Testis (tissue), 5 donors: ENCODE results near the gene KCNN2. TPM values are rescaled to one million over a fixed set of nuclear protein-coding genes. Genes with fewer than 3 reads are reported as not detected.

Experiments
- DNase-seq: peaks from one replicate; pipeline ENCODE4 v3.0.0-alpha.2; 2019
- H3K27ac ChIP-seq, 2 donors: fragments of 200-600 bp; sonication (generic); one replicate each; pipeline ENCODE4 v1.5.1; 2019
- H3K27me3 ChIP-seq: fragments of 200-600 bp; sonication (generic); one replicate; pipeline ENCODE4 v1.5.1; 2019
- H3K36me3 ChIP-seq: fragments of 200-600 bp; sonication (generic); one replicate; pipeline ENCODE4 v1.5.1; 2017; ENCODE audit warnings: low read depth; ENCODE audit errors: missing control alignments
- H3K4me1 ChIP-seq: fragments of 200-600 bp; sonication (generic); one replicate; pipeline ENCODE4 v1.5.1; 2019
- H3K4me3 ChIP-seq, 2 donors: fragments of 200-600 bp; sonication (generic); one replicate each; pipeline ENCODE4 v1.5.1; 2017 to 2019
- H3K9me3 ChIP-seq: fragments of 200-600 bp; sonication (generic); one replicate; pipeline ENCODE4 v1.5.1; 2017
- POLR2A ChIP-seq: fragments of 450-650 bp; IDR thresholded peaks from one replicate; pipeline ENCODE4 v1.6.1; 2017; ENCODE audit warnings: antibody characterized with exemption, mild to moderate bottlenecking, moderate library complexity
- WGBS, 2 donors: methylation state at CpG; one replicate each; pipeline ENCODE4 v1.1.5; 2018; 5-methylcytosine and 5-hydroxymethylcytosine counted together
- intact Hi-C: fragments of 100-400 bp; cut with DNase I; formaldehyde crosslinking; loops from one replicate; pipeline ENCODE4 v1.15.1; 2023; ENCODE audit warnings: low total_unique reads
- long read RNA-seq, 2 donors: transcript quantifications; one replicate each; lab custom pipeline, GENCODE V29; 2026
- polyA plus RNA-seq: library from polyadenylated mRNA; stranded (reverse); fragments of 350-450 nt; fragmentation: Illumina TruSeq; extraction: RNeasy Lipid Tissue Mini Kit (QIAGEN cat#74804); gene quantifications from one replicate; pipeline ENCODE4 v1.2.3, GENCODE V29; 2014; ENCODE audit warnings: low read depth, low replicate concordance; ENCODE audit not compliant: insufficient read depth
- total RNA-seq, 2 donors: library from RNA; depleted of rRNA; stranded (reverse); fragments of >200 nt; gene quantifications; one replicate each; pipeline ENCODE4 v1.2.3, GENCODE V29; 2016
- TF ChIP-seq, protein P1 (sequence below), 3 experiments: fragments of 450-650 bp in 2 of 3; fragments of 200-600 bp in 1 of 3; sonication (generic) in 1 of 3; IDR thresholded peaks; one replicate each; pipeline ENCODE4 v1.5.1; 2016 to 2019; ENCODE audit warnings: antibody characterized with exemption in 3 of 3, mild to moderate bottlenecking in 2 of 3, moderate library complexity in 1 of 3

KCNN2 gene
- total RNA-seq (1 to 10 TPM; 7.3 to 9.7 TPM), polyA plus RNA-seq (2.7 TPM)
- long read RNA-seq, donor 1, result 0 reads
- long read RNA-seq, donor 2, partial matches to known transcripts, result 0 of 2 reads
- long read RNA-seq, donor 2, other reads (novel, unspliced or antisense), result 0 of 2 reads

- Histone ChIP-seq H3K9me3 (no peaks in the 10 kb centered on the region), H3K27ac (peak within 1 kb of the TSS in 1 of 2 donors; percentile 10), H3K36me3 (no peaks in the 10 kb centered on the region), H3K4me3 (peak within 1 kb of the TSS; percentile 55 to 76), H3K4me1 (peaks cover 14% of the 10 kb centered on the region), H3K27me3 (no peaks in the 10 kb centered on the region)
- TF ChIP-seq, protein P1, sequence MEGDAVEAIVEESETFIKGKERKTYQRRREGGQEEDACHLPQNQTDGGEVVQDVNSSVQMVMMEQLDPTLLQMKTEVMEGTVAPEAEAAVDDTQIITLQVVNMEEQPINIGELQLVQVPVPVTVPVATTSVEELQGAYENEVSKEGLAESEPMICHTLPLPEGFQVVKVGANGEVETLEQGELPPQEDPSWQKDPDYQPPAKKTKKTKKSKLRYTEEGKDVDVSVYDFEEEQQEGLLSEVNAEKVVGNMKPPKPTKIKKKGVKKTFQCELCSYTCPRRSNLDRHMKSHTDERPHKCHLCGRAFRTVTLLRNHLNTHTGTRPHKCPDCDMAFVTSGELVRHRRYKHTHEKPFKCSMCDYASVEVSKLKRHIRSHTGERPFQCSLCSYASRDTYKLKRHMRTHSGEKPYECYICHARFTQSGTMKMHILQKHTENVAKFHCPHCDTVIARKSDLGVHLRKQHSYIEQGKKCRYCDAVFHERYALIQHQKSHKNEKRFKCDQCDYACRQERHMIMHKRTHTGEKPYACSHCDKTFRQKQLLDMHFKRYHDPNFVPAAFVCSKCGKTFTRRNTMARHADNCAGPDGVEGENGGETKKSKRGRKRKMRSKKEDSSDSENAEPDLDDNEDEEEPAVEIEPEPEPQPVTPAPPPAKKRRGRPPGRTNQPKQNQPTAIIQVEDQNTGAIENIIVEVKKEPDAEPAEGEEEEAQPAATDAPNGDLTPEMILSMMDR (IDR thresholded peaks at IDR 0.05), result no peak
- TF ChIP-seq POLR2A, result no peak
- peak; percentile 94 for DNase-seq
- 0 to 3% methylated on average over 16 to 27 of the region's 33 CpGs for WGBS, 2 donors
- intact Hi-C loops, result no loop called here
These were observed at the start of gene KCNN2 for GRCh38 chr5:114361724-114362196. Gene KCNN2, plus strand, starts transcription at chr5:114362070. Its CDS starts 70 bp downstream, at chr5:114362140.

DNA sequence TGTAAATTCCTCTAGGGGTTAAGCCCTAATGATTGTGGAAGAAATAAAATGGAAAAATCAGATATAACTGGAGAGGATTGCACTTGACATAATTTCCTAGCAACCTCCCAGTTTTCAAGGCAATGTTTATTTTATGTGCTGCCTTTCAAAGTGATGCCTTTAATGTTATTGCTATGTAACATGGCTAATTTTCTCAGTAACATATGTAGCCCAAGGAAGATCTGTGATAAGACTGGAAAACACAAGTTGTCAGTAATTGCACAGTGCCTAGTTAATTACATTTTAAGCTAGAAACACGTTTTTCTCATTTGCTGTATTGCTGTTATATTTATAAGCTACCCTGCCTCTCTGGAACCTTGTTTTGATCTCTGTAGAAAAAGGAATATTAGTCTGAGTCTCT is 49.2 kb upstream of the KCNN2 start:
- no peaks in the 10 kb centered on the region for H3K4me1 ChIP-seq
- H3K4me3 ChIP-seq, result no peak overlapping the region
- H3K27me3 ChIP-seq, result no peaks in the 10 kb centered on the region
- DNase-seq, result no peak
- H3K27ac ChIP-seq, result no peak overlapping the region
- H3K36me3 ChIP-seq, result no peaks in the 10 kb centered on the region
- TF ChIP-seq POLR2A, result no peak
- TF ChIP-seq, protein P1 (IDR thresholded peaks at IDR 0.05), result no peak
- H3K9me3 ChIP-seq, result no peaks in the 10 kb centered on the region
- WGBS, 2 donors, result 22 to 35% methylated on average over 1 of the region's 1 CpG
- intact Hi-C loops, result no loop called here

GRCh38 chr5:114314061-114314460 is 47.8 kb upstream of the KCNN2 start:
- H3K9me3 ChIP-seq, result no peaks in the 10 kb centered on the region
- intact Hi-C loops, result no loop called here
- 96% methylated on average over 2 of the region's 2 CpGs for WGBS, 2 donors
- H3K27me3 ChIP-seq, result no peaks in the 10 kb centered on the region
- no peaks in the 10 kb centered on the region for H3K4me1 ChIP-seq
- no peak overlapping the region for H3K4me3 ChIP-seq
- no peak for TF ChIP-seq POLR2A
- TF ChIP-seq, protein P1 (IDR thresholded peaks at IDR 0.05), result no peak
- DNase-seq, result no peak
- H3K36me3 ChIP-seq, result no peaks in the 10 kb centered on the region
- no peak overlapping the region for H3K27ac ChIP-seq

DNA sequence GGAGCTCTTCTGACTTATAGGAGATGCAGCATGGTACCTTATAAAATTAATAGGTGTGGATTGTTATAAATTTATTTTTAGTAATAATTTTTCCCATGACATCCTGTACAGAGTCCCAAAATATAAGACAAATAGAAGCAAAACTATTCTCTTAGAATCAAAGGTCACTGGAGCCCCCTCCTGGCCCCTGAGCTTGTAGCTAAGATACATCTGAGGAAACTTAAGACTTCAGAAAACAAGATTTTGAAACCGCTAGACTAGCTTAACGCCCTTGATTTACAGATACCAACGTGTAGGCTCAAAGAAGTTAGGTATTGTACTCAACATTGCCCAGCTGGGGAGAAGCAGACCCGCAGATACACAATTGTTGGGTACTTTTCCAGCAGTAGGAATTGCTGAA is 45.7 kb upstream of the KCNN2 start:
- Histone ChIP-seq H3K27ac (no peak overlapping the region), H3K4me1 (no peaks in the 10 kb centered on the region), H3K4me3 (no peak overlapping the region), H3K27me3 (no peaks in the 10 kb centered on the region), H3K9me3 (no peaks in the 10 kb centered on the region), H3K36me3 (no peaks in the 10 kb centered on the region)
- no peak for DNase-seq
- intact Hi-C loops, result no loop called here
- no peak for TF ChIP-seq POLR2A
- TF ChIP-seq, protein P1 (IDR thresholded peaks at IDR 0.05), result no peak
- WGBS, 2 donors, result 56 to 72% methylated on average over 4 of the region's 4 CpGs

GRCh38 chr5:114317751-114318150 is 44.1 kb upstream of the KCNN2 start:
- WGBS, 2 donors, result 73 to 78% methylated on average over 6 of the region's 6 CpGs
- no peaks in the 10 kb centered on the region for H3K9me3 ChIP-seq
- intact Hi-C loops, result no loop called here
- DNase-seq, result no peak
- H3K4me1 ChIP-seq, result no peaks in the 10 kb centered on the region
- H3K27ac ChIP-seq, result no peak overlapping the region
- H3K36me3 ChIP-seq, result no peaks in the 10 kb centered on the region
- H3K4me3 ChIP-seq, result no peak overlapping the region
- TF ChIP-seq, protein P1 (IDR thresholded peaks at IDR 0.05), result no peak
- TF ChIP-seq POLR2A, result no peak
- no peaks in the 10 kb centered on the region for H3K27me3 ChIP-seq
